Osteoblast (primary cell): Measurements from ENCODE around the gene TNFRSF14. TPM values are rescaled to one million over a fixed set of nuclear protein-coding genes. Genes with fewer than 3 reads are reported as not detected.

ENCODE experiments used
- DNase-seq: peaks from one replicate; pipeline ENCODE4 v3.0.0; 2011; ENCODE audit warnings: low spot score, mixed read lengths; ENCODE audit not compliant: insufficient read length; ENCODE audit errors: missing footprints
- H2AFZ ChIP-seq: 2 replicates; pipeline ENCODE4 v1.6.0; 2011; ENCODE audit warnings: mild to moderate bottlenecking, low read length
- H3K27ac ChIP-seq: 2 replicates; pipeline ENCODE4 v1.5.1; 2011; ENCODE audit warnings: mild to moderate bottlenecking, low read depth, low read length, moderate library complexity
- H3K27me3 ChIP-seq: 2 replicates; pipeline ENCODE4 v1.6.0; 2012; ENCODE audit warnings: mild to moderate bottlenecking, control low read depth, inconsistent platforms, low read length, moderate library complexity; ENCODE audit not compliant: insufficient read depth
- H3K36me3 ChIP-seq: 2 replicates; pipeline ENCODE4 v1.5.1; 2011; ENCODE audit warnings: mild to moderate bottlenecking, low read length, control low read depth, moderate library complexity; ENCODE audit not compliant: insufficient read depth
- H3K4me1 ChIP-seq: 2 replicates; pipeline ENCODE4 v1.5.1; 2011; ENCODE audit warnings: mild to moderate bottlenecking, low read length, control low read depth, moderate library complexity; ENCODE audit not compliant: insufficient read depth
- H3K4me2 ChIP-seq: 2 replicates; pipeline ENCODE4 v1.6.0; 2011; ENCODE audit warnings: mild to moderate bottlenecking, low read length; ENCODE audit not compliant: insufficient read depth
- H3K4me3 ChIP-seq: fragments of 200-600 bp; sonication (generic); 3 replicates; pipeline ENCODE4 v1.5.1; 2012; ENCODE audit warnings: mild to moderate bottlenecking, low read length, inconsistent platforms; ENCODE audit not compliant: insufficient read depth
- H3K79me2 ChIP-seq: 2 replicates; pipeline ENCODE4 v1.6.0; 2012; ENCODE audit warnings: mild to moderate bottlenecking, low read length, control low read depth, inconsistent platforms; ENCODE audit not compliant: insufficient read depth
- H3K9me3 ChIP-seq: 2 replicates; pipeline ENCODE4 v1.5.1; 2011; ENCODE audit warnings: low read depth, low read length, control low read depth
- H4K20me1 ChIP-seq: 2 replicates; pipeline ENCODE4 v1.6.0; 2012; ENCODE audit warnings: mild to moderate bottlenecking, low read length, control low read depth; ENCODE audit not compliant: insufficient read depth
- CTCF ChIP-seq: IDR thresholded peaks from 2 replicates; pipeline ENCODE4 v1.5.1; 2011; ENCODE audit warnings: mild to moderate bottlenecking, low read depth, low read length, moderate library complexity; ENCODE audit errors: extremely low read depth
- total RNA-seq: library from RNA; depleted of rRNA; stranded (reverse); fragments of >200 nt; gene quantifications from 2 replicates; pipeline ENCODE4 v1.2.3, GENCODE V29; 2012

The TNFRSF14 gene
- total RNA-seq, 1 donor, result 36.6 TPM

- peaks cover 47% of the 10 kb centered on the region for H3K79me2 ChIP-seq
- H4K20me1 ChIP-seq, result peaks cover 38% of the 10 kb centered on the region
- TF ChIP-seq CTCF, result no peak
- no peaks in the 10 kb centered on the region for H3K9me3 ChIP-seq
- peak within 1 kb of the TSS; percentile 80 for H2AFZ ChIP-seq
- H3K27ac ChIP-seq, result peak within 1 kb of the TSS; percentile 76
- H3K4me2 ChIP-seq, result peak within 1 kb of the TSS; percentile 97
- H3K4me1 ChIP-seq, result peaks cover 20% of the 10 kb centered on the region
- peak within 1 kb of the TSS; percentile 96 for H3K4me3 ChIP-seq
- peak; percentile 100 for DNase-seq
- H3K27me3 ChIP-seq, result peaks cover 22% of the 10 kb centered on the region
- peaks cover under 1% of the 10 kb centered on the region for H3K36me3 ChIP-seq
Measured at GRCh38 chr1:2525920-2526823, 30.0 kb upstream of the TNFRSF14 start, which contains the start of gene PANK4. Gene PANK4, minus strand, starts transcription at chr1:2526596. Its CDS starts 9 bp downstream, at chr1:2526587.

GRCh38 chr1:2526824-2527555, 29.2 kb upstream of the TNFRSF14 start:
- peaks cover 32% of the 10 kb centered on the region for H4K20me1 ChIP-seq
- peak overlapping the region; percentile 56 for H2AFZ ChIP-seq
- H3K4me2 ChIP-seq, result peak overlapping the region; percentile 74
- H3K9me3 ChIP-seq, result no peaks in the 10 kb centered on the region
- peak; percentile 99 for DNase-seq
- H3K27me3 ChIP-seq, result peaks cover 28% of the 10 kb centered on the region
- no peak overlapping the region for H3K27ac ChIP-seq
- no peak for TF ChIP-seq CTCF
- H3K4me1 ChIP-seq, result peaks cover 20% of the 10 kb centered on the region
- peaks cover 40% of the 10 kb centered on the region for H3K79me2 ChIP-seq
- no peaks in the 10 kb centered on the region for H3K36me3 ChIP-seq
- peak overlapping the region; percentile 96 for H3K4me3 ChIP-seq

GRCh38 chr1:2527556-2527860, 28.7 kb upstream of the TNFRSF14 start:
- H3K79me2 ChIP-seq, result peaks cover 35% of the 10 kb centered on the region
- H3K9me3 ChIP-seq, result no peaks in the 10 kb centered on the region
- H3K27ac ChIP-seq, result no peak overlapping the region
- no peak overlapping the region for H3K4me2 ChIP-seq
- peaks cover 30% of the 10 kb centered on the region for H4K20me1 ChIP-seq
- no peak for DNase-seq
- H3K4me1 ChIP-seq, result peaks cover 20% of the 10 kb centered on the region
- H3K36me3 ChIP-seq, result no peaks in the 10 kb centered on the region
- no peak for TF ChIP-seq CTCF
- H2AFZ ChIP-seq, result no peak overlapping the region
- H3K4me3 ChIP-seq, result no peak overlapping the region
- H3K27me3 ChIP-seq, result peaks cover 30% of the 10 kb centered on the region

GRCh38 chr1:2528016-2528415, 28.2 kb upstream of the TNFRSF14 start:
- no peak for DNase-seq
- Histone ChIP-seq H3K79me2 (peaks cover 30% of the 10 kb centered on the region), H4K20me1 (peaks cover 26% of the 10 kb centered on the region), H3K36me3 (no peaks in the 10 kb centered on the region), H3K27me3 (peaks cover 30% of the 10 kb centered on the region), H3K4me3 (no peak overlapping the region), H3K4me1 (peaks cover 20% of the 10 kb centered on the region), H3K27ac (no peak overlapping the region), H3K9me3 (no peaks in the 10 kb centered on the region), H2AFZ (no peak overlapping the region), H3K4me2 (no peak overlapping the region)
- TF ChIP-seq CTCF, result no peak
